ENCODE measurements around the gene OR52W1.

Gene OR52W1

GRCh38 chr11:6202041-6202440 is 3.0 kb downstream of the OR52W1 start:
- H3F3A ChIP-seq (ENCODE audit: insufficient read depth, low read length), result peaks cover 10% of the 10 kb centered on the region; the same call in 1 of the 2 replicates
- no peaks in the 10 kb centered on the region for H3K36me3 ChIP-seq (replicated peaks; ENCODE audit: insufficient read depth, low read length)
- DNase-seq, result no peak
- H3K4me2 ChIP-seq (ENCODE audit: low read depth, low read length), result no peak overlapping the region
- H4K20me1 ChIP-seq (ENCODE audit: insufficient read depth, low read length), result no peaks in the 10 kb centered on the region
- no peak overlapping the region for H3K9ac ChIP-seq (ENCODE audit: low read length)
- no peak for TF ChIP-seq EZH2phosphoT487 (IDR thresholded peaks at IDR 0.05; ENCODE audit: low read length)
- TF ChIP-seq EZH2 (optimal IDR thresholded peaks at IDR 0.05; ENCODE audit: low read depth, low read length), result no peak
- no peak for TF ChIP-seq CTCF (IDR thresholded peaks at IDR 0.05; ENCODE audit: low read length)
- H3K4me1 ChIP-seq (ENCODE audit: low read length), result peaks cover 30% of the 10 kb centered on the region
- H3K9me2 ChIP-seq (replicated peaks; ENCODE audit: insufficient read depth, low read length), result no peaks in the 10 kb centered on the region
- H3K9me3 ChIP-seq (replicated peaks; ENCODE audit: insufficient read depth, low read length), result no peaks in the 10 kb centered on the region
- no peak overlapping the region for H3K4me3 ChIP-seq (ENCODE audit: low read length)
- no peak overlapping the region for H3K27ac ChIP-seq (ENCODE audit: low read length)
- no peaks in the 10 kb centered on the region for H3K27me3 ChIP-seq (replicated peaks; ENCODE audit: insufficient read depth, low read length)
- H3K79me2 ChIP-seq (ENCODE audit: low read length), result no peaks in the 10 kb centered on the region
- H2AFZ ChIP-seq (ENCODE audit: low read length), result no peak overlapping the region

- peak overlapping the region; percentile 22; the same call in 1 of the 2 replicates for H3K4me3 ChIP-seq (ENCODE audit: low read length)
- no peak overlapping the region for H3K9ac ChIP-seq (ENCODE audit: low read length)
- no peaks in the 10 kb centered on the region for H3K9me2 ChIP-seq (replicated peaks; ENCODE audit: insufficient read depth, low read length)
- H3K4me2 ChIP-seq (ENCODE audit: low read depth, low read length), result peak overlapping the region; percentile 76
- H3K27me3 ChIP-seq (replicated peaks; ENCODE audit: insufficient read depth, low read length), result no peaks in the 10 kb centered on the region
- H3K36me3 ChIP-seq (replicated peaks; ENCODE audit: insufficient read depth, low read length), result no peaks in the 10 kb centered on the region
- no peaks in the 10 kb centered on the region for H3K79me2 ChIP-seq (ENCODE audit: low read length)
- no peak overlapping the region for H2AFZ ChIP-seq (ENCODE audit: low read length)
- peaks cover 10% of the 10 kb centered on the region; the same call in 1 of the 2 replicates for H3F3A ChIP-seq (ENCODE audit: insufficient read depth, low read length)
- DNase-seq, result peak; percentile 87
- H3K4me1 ChIP-seq (ENCODE audit: low read length), result peaks cover 30% of the 10 kb centered on the region
- peak overlapping the region; percentile 36; the same call in 1 of the 2 replicates for H3K27ac ChIP-seq (ENCODE audit: low read length)
- no peaks in the 10 kb centered on the region for H4K20me1 ChIP-seq (ENCODE audit: insufficient read depth, low read length)
- TF ChIP-seq EZH2 (optimal IDR thresholded peaks at IDR 0.05; ENCODE audit: low read depth, low read length) (no peak), EZH2phosphoT487 (IDR thresholded peaks at IDR 0.05; ENCODE audit: low read length) (no peak), CTCF (IDR thresholded peaks at IDR 0.05; ENCODE audit: low read length) (no peak)
- H3K9me3 ChIP-seq (replicated peaks; ENCODE audit: insufficient read depth, low read length), result no peaks in the 10 kb centered on the region
Measured at GRCh38 chr11:6203327-6203726, 4.3 kb downstream of the OR52W1 start.

GRCh38 chr11:6204706-6205105 is 5.7 kb downstream of the OR52W1 start:
- H3K9me3 ChIP-seq (replicated peaks; ENCODE audit: insufficient read depth, low read length), result no peaks in the 10 kb centered on the region
- no peaks in the 10 kb centered on the region for H3K9me2 ChIP-seq (replicated peaks; ENCODE audit: insufficient read depth, low read length)
- H3K4me1 ChIP-seq (ENCODE audit: low read length), result peaks cover 30% of the 10 kb centered on the region
- no peak overlapping the region for H3K4me2 ChIP-seq (ENCODE audit: low read depth, low read length)
- no peak overlapping the region for H3K27ac ChIP-seq (ENCODE audit: low read length)
- H4K20me1 ChIP-seq (ENCODE audit: insufficient read depth, low read length), result no peaks in the 10 kb centered on the region
- H3K36me3 ChIP-seq (replicated peaks; ENCODE audit: insufficient read depth, low read length), result no peaks in the 10 kb centered on the region
- H3K27me3 ChIP-seq (replicated peaks; ENCODE audit: insufficient read depth, low read length), result no peaks in the 10 kb centered on the region
- DNase-seq, result no peak
- no peak overlapping the region for H3K9ac ChIP-seq (ENCODE audit: low read length)
- H2AFZ ChIP-seq (ENCODE audit: low read length), result no peak overlapping the region
- no peak for TF ChIP-seq EZH2phosphoT487 (IDR thresholded peaks at IDR 0.05; ENCODE audit: low read length)
- TF ChIP-seq CTCF (IDR thresholded peaks at IDR 0.05; ENCODE audit: low read length), result no peak
- TF ChIP-seq EZH2 (optimal IDR thresholded peaks at IDR 0.05; ENCODE audit: low read depth, low read length), result no peak
- H3K79me2 ChIP-seq (ENCODE audit: low read length), result no peaks in the 10 kb centered on the region
- peaks cover 10% of the 10 kb centered on the region; the same call in 1 of the 2 replicates for H3F3A ChIP-seq (ENCODE audit: insufficient read depth, low read length)
- no peak overlapping the region for H3K4me3 ChIP-seq (ENCODE audit: low read length)

Data from MM.1S (cell line).